ENCODE measurements around the gene UBE2L3. TPM values are rescaled to one million over a fixed set of nuclear protein-coding genes. Genes with fewer than 3 reads are reported as not detected.

The UBE2L3 gene
- total and polyA plus RNA-seq, 3 experiments from 2014 or later: 74.3 to 109 (median 80.2) TPM

- H3K4me1 ChIP-seq (ENCODE audit: insufficient read depth, low read length): peaks cover 48% of the 10 kb centered on the region
- H3K27ac ChIP-seq (ENCODE audit: low read depth, low read length): peak within 1 kb of the TSS; percentile 98
- H3K9me3 Mint-ChIP-seq: no peaks in the 10 kb centered on the region
- H3K27me3 Mint-ChIP-seq: no peaks in the 10 kb centered on the region
- no peaks in the 10 kb centered on the region for H3K9me3 ChIP-seq (ENCODE audit: low read length)
- H3K36me3 Mint-ChIP-seq: peaks cover 0 to 29% (median 6%) of the 10 kb centered on the region in 3 donors
- peak within 1 kb of the TSS; percentile 88 to 96 (median 92) for H3K27ac Mint-ChIP-seq
- DNase-seq: peak; percentile 91 to 95 (median 93)
- ChIA-PET POLR2A (interaction anchor here (0.5 to 3.8 kb wide), 6 partner anchors 13 to 1568 kb away, joined by 3 to 76 read pairs (median 4); partner anchors contain the start of genes SDF2L1 and UBE2L3), CTCF (interaction anchor here (0.9 to 5.7 kb wide), 21 partner anchors 9 to 64 kb away, joined by 3 to 99 read pairs (median 4); partner anchors contain the start of genes PPIL2 and SDF2L1)
- peaks cover 32 to 56% (median 38%) of the 10 kb centered on the region in 3 donors for H3K4me1 Mint-ChIP-seq
- no peaks in the 10 kb centered on the region for H3K27me3 ChIP-seq (ENCODE audit: insufficient read depth, low read length, poor library complexity, severe bottlenecking)
- peaks cover 15% of the 10 kb centered on the region for H3K36me3 ChIP-seq (ENCODE audit: insufficient read depth, low read length)
- H3K4me3 ChIP-seq (ENCODE audit: low read length): peak within 1 kb of the TSS; percentile 90
- peak within 1 kb of the TSS; percentile 92 to 99 (median 94) for H3K4me3 Mint-ChIP-seq
These were observed 62.0 kb downstream of the UBE2L3 start, which contains the start of gene YDJC for GRCh38 chr22:21629255-21630149. Gene YDJC, minus strand, starts transcription at chr22:21630022. Its CDS starts 8 bp downstream, at chr22:21630014.

- ChIA-PET CTCF (interaction anchor here (0.7 to 5.7 kb wide), 7 partner anchors 10 to 63 kb away, joined by 3 to 99 read pairs (median 4); partner anchors contain the start of genes PPIL2 and SDF2L1), POLR2A (interaction anchor here (3.8 kb wide), 1 partner anchor 12 kb away, joined by 76 read pairs; the partner anchor contains the start of gene SDF2L1)
- H3K4me3 Mint-ChIP-seq: peak overlapping the region in 5 of 7 donors; percentile 58 to 99 (median 70)
These were observed 63.5 kb downstream of the UBE2L3 start for GRCh38 chr22:21631025-21631424.

GRCh38 chr22:21632237-21632895, 64.9 kb downstream of the UBE2L3 start, which contains the start of gene CCDC116:
Gene CCDC116, plus strand, starts transcription at chr22:21632760. Its CDS starts 422 bp downstream, at chr22:21633182.
- no peaks in the 10 kb centered on the region for H3K9me3 ChIP-seq (ENCODE audit: low read length)
- peak within 1 kb of the TSS; percentile 51 for H3K27ac ChIP-seq (ENCODE audit: low read depth, low read length)
- DNase-seq: peak; percentile 48 to 75 (median 73)
- Mint-ChIP-seq H3K36me3 (peaks cover 0 to 14% (median 3%) of the 10 kb centered on the region in 3 donors), H3K4me1 (peaks cover 17 to 32% (median 19%) of the 10 kb centered on the region in 3 donors), H3K27me3 (no peaks in the 10 kb centered on the region), H3K27ac (peak within 1 kb of the TSS in 3 of 8 donors; percentile 36 to 87 (median 38)), H3K4me3 (peak within 1 kb of the TSS in 1 of 7 donors; percentile 54), H3K9me3 (no peaks in the 10 kb centered on the region)
- H3K36me3 ChIP-seq (ENCODE audit: insufficient read depth, low read length): peaks cover 7% of the 10 kb centered on the region
- H3K4me3 ChIP-seq (ENCODE audit: low read length): no peak within 1 kb of the TSS
- CTCF ChIA-PET: interaction anchor here (0.6 to 6.3 kb wide), 3 partner anchors 9 to 29 kb away, joined by 4 to 99 read pairs (median 35); partner anchors contain the start of gene SDF2L1
- peaks cover 27% of the 10 kb centered on the region for H3K4me1 ChIP-seq (ENCODE audit: insufficient read depth, low read length)
- POLR2A ChIA-PET: interaction anchor here (1.2 kb wide), 1 partner anchor 10 kb away, joined by 8 read pairs; the partner anchor contains the start of gene SDF2L1
- H3K27me3 ChIP-seq (ENCODE audit: insufficient read depth, low read length, poor library complexity, severe bottlenecking): no peaks in the 10 kb centered on the region

More at GRCh38 chr22:21631025-21631424, 63.5 kb downstream of the UBE2L3 start:
- H3K36me3 ChIP-seq (ENCODE audit: insufficient read depth, low read length): peaks cover 15% of the 10 kb centered on the region
- no peaks in the 10 kb centered on the region for H3K27me3 ChIP-seq (ENCODE audit: insufficient read depth, low read length, poor library complexity, severe bottlenecking)
- Mint-ChIP-seq H3K27me3 (no peaks in the 10 kb centered on the region), H3K4me1 (peaks cover 26 to 44% (median 31%) of the 10 kb centered on the region in 3 donors), H3K27ac (peak overlapping the region in 1 of 8 donors; percentile 96), H3K9me3 (no peaks in the 10 kb centered on the region), H3K36me3 (peaks cover 0 to 24% (median 4%) of the 10 kb centered on the region in 3 donors)
- H3K4me3 ChIP-seq (ENCODE audit: low read length): no peak overlapping the region
- peaks cover 38% of the 10 kb centered on the region for H3K4me1 ChIP-seq (ENCODE audit: insufficient read depth, low read length)
- DNase-seq: no peak
- H3K27ac ChIP-seq (ENCODE audit: low read depth, low read length): no peak overlapping the region
- no peaks in the 10 kb centered on the region for H3K9me3 ChIP-seq (ENCODE audit: low read length)

GRCh38 chr22:21632931-21633330, 65.4 kb downstream of the UBE2L3 start:
- Mint-ChIP-seq H3K4me1 (peaks cover 13 to 26% (median 14%) of the 10 kb centered on the region in 3 donors), H3K36me3 (peaks cover 0 to 9% (median 3%) of the 10 kb centered on the region in 3 donors), H3K27me3 (no peaks in the 10 kb centered on the region), H3K27ac (peak overlapping the region in 3 of 8 donors; percentile 36 to 87 (median 38)), H3K9me3 (no peaks in the 10 kb centered on the region), H3K4me3 (no peak overlapping the region)
- Histone ChIP-seq H3K27ac (ENCODE audit: low read depth, low read length) (peak overlapping the region; percentile 51), H3K9me3 (ENCODE audit: low read length) (no peaks in the 10 kb centered on the region), H3K27me3 (ENCODE audit: insufficient read depth, low read length, poor library complexity, severe bottlenecking) (no peaks in the 10 kb centered on the region), H3K4me3 (ENCODE audit: low read length) (no peak overlapping the region), H3K36me3 (ENCODE audit: insufficient read depth, low read length) (peaks cover 5% of the 10 kb centered on the region), H3K4me1 (ENCODE audit: insufficient read depth, low read length) (peaks cover 22% of the 10 kb centered on the region)
- no peak for DNase-seq
- ChIA-PET POLR2A (interaction anchor here (1.2 kb wide), 1 partner anchor 10 kb away, joined by 8 read pairs; the partner anchor contains the start of gene SDF2L1), CTCF (interaction anchor here (5.7 to 6.3 kb wide), 2 partner anchors 8 to 14 kb away, joined by 35 to 99 read pairs; partner anchors contain the start of gene SDF2L1)

- H3K27me3 Mint-ChIP-seq: no peaks in the 10 kb centered on the region
- ChIA-PET POLR2A (no interaction called here), CTCF (interaction anchor here (1.6 to 6.3 kb wide), 2 partner anchors 10 to 14 kb away, joined by 9 to 35 read pairs; no protein-coding TSS in a partner anchor)
- peaks cover 0 to 4% (median 0%) of the 10 kb centered on the region in 3 donors for H3K36me3 Mint-ChIP-seq
- H3K4me1 Mint-ChIP-seq: peaks cover 8 to 21% (median 9%) of the 10 kb centered on the region in 3 donors
- H3K4me3 Mint-ChIP-seq: no peak overlapping the region
- Histone ChIP-seq H3K9me3 (ENCODE audit: low read length) (no peaks in the 10 kb centered on the region), H3K4me3 (ENCODE audit: low read length) (no peak overlapping the region), H3K36me3 (ENCODE audit: insufficient read depth, low read length) (no peaks in the 10 kb centered on the region), H3K27me3 (ENCODE audit: insufficient read depth, low read length, poor library complexity, severe bottlenecking) (no peaks in the 10 kb centered on the region), H3K27ac (ENCODE audit: low read depth, low read length) (no peak overlapping the region), H3K4me1 (ENCODE audit: insufficient read depth, low read length) (peaks cover 16% of the 10 kb centered on the region)
- no peak for DNase-seq
- no peak overlapping the region for H3K27ac Mint-ChIP-seq
- no peaks in the 10 kb centered on the region for H3K9me3 Mint-ChIP-seq
These were observed 66.0 kb downstream of the UBE2L3 start for GRCh38 chr22:21633481-21633880.

- Mint-ChIP-seq H3K9me3 (no peaks in the 10 kb centered on the region), H3K27ac (no peak overlapping the region), H3K36me3 (peaks cover 0 to 4% (median 0%) of the 10 kb centered on the region in 3 donors), H3K4me1 (peaks cover 7 to 19% (median 8%) of the 10 kb centered on the region in 3 donors), H3K4me3 (no peak overlapping the region), H3K27me3 (no peaks in the 10 kb centered on the region)
- Histone ChIP-seq H3K27ac (ENCODE audit: low read depth, low read length) (no peak overlapping the region), H3K4me1 (ENCODE audit: insufficient read depth, low read length) (peaks cover 12% of the 10 kb centered on the region), H3K9me3 (ENCODE audit: low read length) (no peaks in the 10 kb centered on the region), H3K4me3 (ENCODE audit: low read length) (no peak overlapping the region), H3K27me3 (ENCODE audit: insufficient read depth, low read length, poor library complexity, severe bottlenecking) (no peaks in the 10 kb centered on the region), H3K36me3 (ENCODE audit: insufficient read depth, low read length) (no peaks in the 10 kb centered on the region)
- CTCF ChIA-PET: interaction anchor here (1.6 to 6.3 kb wide), 2 partner anchors 9 to 13 kb away, joined by 9 to 35 read pairs; no protein-coding TSS in a partner anchor
- DNase-seq: no peak
- POLR2A ChIA-PET: no interaction called here
These were observed 66.6 kb downstream of the UBE2L3 start for GRCh38 chr22:21634081-21634480.

GRCh38 chr22:21634844-21635243, 67.3 kb downstream of the UBE2L3 start:
- ChIA-PET CTCF (interaction anchor here (1.6 to 6.3 kb wide), 2 partner anchors 8 to 13 kb away, joined by 9 to 35 read pairs; no protein-coding TSS in a partner anchor), POLR2A (no interaction called here)
- Mint-ChIP-seq H3K4me3 (peak overlapping the region in 1 of 7 donors; percentile 37), H3K27ac (no peak overlapping the region), H3K27me3 (no peaks in the 10 kb centered on the region), H3K36me3 (no peaks in the 10 kb centered on the region), H3K4me1 (peaks cover 4 to 16% (median 6%) of the 10 kb centered on the region in 3 donors), H3K9me3 (no peaks in the 10 kb centered on the region)
- Histone ChIP-seq H3K27ac (ENCODE audit: low read depth, low read length) (no peak overlapping the region), H3K36me3 (ENCODE audit: insufficient read depth, low read length) (no peaks in the 10 kb centered on the region), H3K4me3 (ENCODE audit: low read length) (no peak overlapping the region), H3K4me1 (ENCODE audit: insufficient read depth, low read length) (peaks cover 11% of the 10 kb centered on the region), H3K9me3 (ENCODE audit: low read length) (no peaks in the 10 kb centered on the region), H3K27me3 (ENCODE audit: insufficient read depth, low read length, poor library complexity, severe bottlenecking) (no peaks in the 10 kb centered on the region)
- DNase-seq: no peak

Measured in CD8-positive, alpha-beta memory T cell (primary cell).